LHCN-M2 (cell line): ENCODE measurements around the gene POLR1A. TPM values are rescaled to one million over a fixed set of nuclear protein-coding genes. Genes with fewer than 3 reads are reported as not detected.
"Not testable (repeated sequence)": the region's sequence is repeated elsewhere in the genome, so short reads cannot be mapped to it uniquely, and the experiment has no call there.

Experiments used
- DNase-seq: peaks from one replicate; pipeline ENCODE4 v3.0.0-alpha.2; 2012; ENCODE audit warnings: low read depth
- total RNA-seq: library from RNA; depleted of rRNA; stranded (reverse); fragments of >200 nt; gene quantifications from 2 replicates; pipeline ENCODE4 v1.2.3, GENCODE V29; 2014

Gene POLR1A
- total RNA-seq, 1 experiment from 2014 or later = 26.7 TPM

- peak; percentile 45 for DNase-seq
Observed at GRCh38 chr2:85999061-85999831, 106.4 kb downstream of the POLR1A start.

GRCh38 chr2:85998071-85998991 lies 107.4 kb downstream of the POLR1A start:
- DNase-seq = peak; percentile 63

- no peak for DNase-seq
Observed at GRCh38 chr2:85997017-85997970, 108.4 kb downstream of the POLR1A start.

GRCh38 chr2:85996591-85996990 lies 109.1 kb downstream of the POLR1A start:
- no peak for DNase-seq

GRCh38 chr2:85995648-85996529 lies 109.8 kb downstream of the POLR1A start:
- DNase-seq = no peak

- DNase-seq = no peak
Observed at GRCh38 chr2:85994897-85995647, 110.6 kb downstream of the POLR1A start.

- no peak for DNase-seq
Observed at GRCh38 chr2:85994421-85994777, 111.3 kb downstream of the POLR1A start.

GRCh38 chr2:85992611-85993010 lies 113.1 kb downstream of the POLR1A start:
- no peak for DNase-seq

- not testable (repeated sequence) for DNase-seq
Observed at GRCh38 chr2:85992053-85992452, 113.6 kb downstream of the POLR1A start.

GRCh38 chr2:85990084-85990483 lies 115.6 kb downstream of the POLR1A start:
- DNase-seq = no peak

GRCh38 chr2:85989288-85989865 lies 116.3 kb downstream of the POLR1A start:
- DNase-seq = no peak

GRCh38 chr2:85988914-85989270 lies 116.8 kb downstream of the POLR1A start:
- DNase-seq = no peak

- no peak for DNase-seq
Observed at GRCh38 chr2:85988175-85988913, 117.3 kb downstream of the POLR1A start.

- no peak for DNase-seq
Observed at GRCh38 chr2:85987266-85988174, 118.2 kb downstream of the POLR1A start.

- DNase-seq = no peak
Observed at GRCh38 chr2:85986121-85986520, 119.6 kb downstream of the POLR1A start.

GRCh38 chr2:85984788-85985187 lies 120.9 kb downstream of the POLR1A start:
- DNase-seq = no peak

GRCh38 chr2:85983766-85984165 lies 121.9 kb downstream of the POLR1A start:
- no peak for DNase-seq
